ENCODE results near the gene SNAI3.

- TF ChIP-seq POLR2A (IDR thresholded peaks at IDR 0.05; ENCODE audit: low read length): no peak
- TF ChIP-seq GATA1 (IDR thresholded peaks at IDR 0.05; ENCODE audit: low read depth, low read length): no peak
Measured at GRCh38 chr16:88629835-88630234, 56.5 kb downstream of the SNAI3 start.

Data from erythroblast (primary cell).